Measurements from ENCODE around the gene UTP14C.
"Not testable (repeated sequence)": the region's sequence is repeated elsewhere in the genome, so short reads cannot be mapped to it uniquely, and the experiment has no call there.

The UTP14C gene

GRCh38 chr13:52025475-52026245, 1.2 kb downstream of the UTP14C start:
- Histone ChIP-seq H3K9me3 (ENCODE audit: control insufficient read depth, insufficient read depth, low read length) (no peaks in the 10 kb centered on the region; the same call in 1 of the 2 replicates), H3K4me1 (ENCODE audit: control insufficient read depth, insufficient read depth, low read length) (no peaks in the 10 kb centered on the region), H3K4me3 (ENCODE audit: low read depth, low read length) (no peak overlapping the region), H3K36me3 (ENCODE audit: control insufficient read depth, insufficient read depth, low read length) (peaks cover 68% of the 10 kb centered on the region), H3K27me3 (ENCODE audit: control insufficient read depth, insufficient read depth, low read length) (no peaks in the 10 kb centered on the region), H3K27ac (ENCODE audit: low read depth, low read length) (no peak overlapping the region), H3K9ac (ENCODE audit: low read depth, low read length) (no peak overlapping the region)

GRCh38 chr13:52026246-52026626, 1.7 kb downstream of the UTP14C start:
- Histone ChIP-seq H3K9me3 (ENCODE audit: control insufficient read depth, insufficient read depth, low read length) (no peaks in the 10 kb centered on the region; the same call in 1 of the 2 replicates), H3K4me1 (ENCODE audit: control insufficient read depth, insufficient read depth, low read length) (no peaks in the 10 kb centered on the region), H3K27me3 (ENCODE audit: control insufficient read depth, insufficient read depth, low read length) (no peaks in the 10 kb centered on the region), H3K9ac (ENCODE audit: low read depth, low read length) (no peak overlapping the region), H3K36me3 (ENCODE audit: control insufficient read depth, insufficient read depth, low read length) (peaks cover 69% of the 10 kb centered on the region), H3K27ac (ENCODE audit: low read depth, low read length) (no peak overlapping the region), H3K4me3 (ENCODE audit: low read depth, low read length) (no peak overlapping the region)

DNA sequence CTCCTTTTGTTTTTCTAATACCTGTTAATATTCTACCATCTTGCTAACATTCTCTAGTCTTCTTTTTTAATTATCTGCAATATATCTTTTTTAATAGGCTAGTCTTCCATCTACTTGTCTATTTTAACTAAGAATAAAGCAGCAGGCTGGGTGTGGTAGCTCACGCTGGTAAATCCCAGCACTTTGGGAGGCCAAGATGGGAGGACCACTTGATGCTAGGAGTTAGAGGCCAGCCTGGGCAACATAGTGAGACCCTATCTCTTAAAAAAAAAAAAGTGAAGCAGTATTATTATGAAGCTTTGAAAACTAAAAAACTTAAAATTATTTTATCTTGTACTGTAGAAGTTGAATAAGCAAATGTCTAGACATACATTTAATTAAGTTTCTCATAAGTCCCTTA, 3.3 kb downstream of the UTP14C start:
- H3K4me3 ChIP-seq (ENCODE audit: low read depth, low read length) = no peak overlapping the region
- H3K27ac ChIP-seq (ENCODE audit: low read depth, low read length) = no peak overlapping the region
- no peaks in the 10 kb centered on the region for H3K4me1 ChIP-seq (ENCODE audit: control insufficient read depth, insufficient read depth, low read length)
- no peaks in the 10 kb centered on the region; the same call in 1 of the 2 replicates for H3K9me3 ChIP-seq (ENCODE audit: control insufficient read depth, insufficient read depth, low read length)
- no peaks in the 10 kb centered on the region for H3K27me3 ChIP-seq (ENCODE audit: control insufficient read depth, insufficient read depth, low read length)
- peaks cover 62% of the 10 kb centered on the region for H3K36me3 ChIP-seq (ENCODE audit: control insufficient read depth, insufficient read depth, low read length)
- no peak overlapping the region for H3K9ac ChIP-seq (ENCODE audit: low read depth, low read length)

GRCh38 chr13:52029569-52029968, 5.1 kb downstream of the UTP14C start:
- Histone ChIP-seq H3K27ac (ENCODE audit: low read depth, low read length) (no peak overlapping the region), H3K4me3 (ENCODE audit: low read depth, low read length) (no peak overlapping the region), H3K9me3 (ENCODE audit: control insufficient read depth, insufficient read depth, low read length) (no peaks in the 10 kb centered on the region; the same call in 1 of the 2 replicates), H3K4me1 (ENCODE audit: control insufficient read depth, insufficient read depth, low read length) (no peaks in the 10 kb centered on the region), H3K27me3 (ENCODE audit: control insufficient read depth, insufficient read depth, low read length) (no peaks in the 10 kb centered on the region), H3K9ac (ENCODE audit: low read depth, low read length) (no peak overlapping the region), H3K36me3 (ENCODE audit: control insufficient read depth, insufficient read depth, low read length) (peaks cover 48% of the 10 kb centered on the region)

DNA sequence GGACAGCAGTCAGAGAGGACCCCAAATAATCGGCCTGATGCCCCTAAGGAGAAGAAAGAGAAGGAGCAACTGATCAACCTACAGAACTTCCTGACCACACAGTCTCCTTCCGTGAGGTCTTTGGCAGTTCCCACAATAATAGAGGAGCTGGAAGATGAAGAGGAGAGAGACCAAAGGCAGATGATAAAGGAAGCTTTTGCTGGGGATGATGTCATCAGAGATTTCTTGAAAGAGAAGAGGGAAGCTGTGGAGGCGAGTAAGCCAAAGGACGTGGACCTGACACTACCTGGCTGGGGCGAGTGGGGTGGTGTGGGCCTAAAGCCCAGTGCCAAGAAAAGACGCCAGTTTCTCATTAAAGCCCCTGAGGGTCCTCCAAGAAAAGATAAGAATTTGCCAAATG, 5.9 kb downstream of the UTP14C start:
- H3K9ac ChIP-seq (ENCODE audit: low read depth, low read length); H3K27ac ChIP-seq (ENCODE audit: low read depth, low read length); H3K27me3 ChIP-seq (ENCODE audit: control insufficient read depth, insufficient read depth, low read length); H3K4me3 ChIP-seq (ENCODE audit: low read depth, low read length); H3K4me1 ChIP-seq (ENCODE audit: control insufficient read depth, insufficient read depth, low read length); H3K9me3 ChIP-seq (ENCODE audit: control insufficient read depth, insufficient read depth, low read length): not testable (repeated sequence)
- peaks cover 40% of the 10 kb centered on the region for H3K36me3 ChIP-seq (ENCODE audit: control insufficient read depth, insufficient read depth, low read length)

DNA sequence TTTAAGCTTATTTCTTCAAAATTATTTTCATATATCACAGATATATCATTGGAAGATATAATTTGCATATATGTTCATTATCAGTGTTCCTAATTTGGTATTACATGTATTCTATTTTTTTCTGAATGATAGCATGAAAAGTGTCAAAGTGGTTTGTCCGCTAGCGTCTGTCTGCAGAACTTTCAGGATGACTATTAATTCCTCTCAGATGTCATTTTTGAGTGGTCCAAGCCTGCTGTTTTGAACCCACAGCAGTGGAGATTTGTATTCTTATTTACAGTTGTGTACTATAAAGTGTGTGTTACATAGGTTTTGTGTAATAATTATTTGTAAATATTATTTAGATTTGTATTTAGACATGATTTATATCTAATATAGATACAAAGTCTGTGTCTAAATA, 8.5 kb downstream of the UTP14C start:
- Histone ChIP-seq H3K9ac (ENCODE audit: low read depth, low read length) (no peak overlapping the region), H3K9me3 (ENCODE audit: control insufficient read depth, insufficient read depth, low read length) (no peaks in the 10 kb centered on the region; the same call in 1 of the 2 replicates), H3K27ac (ENCODE audit: low read depth, low read length) (no peak overlapping the region), H3K27me3 (ENCODE audit: control insufficient read depth, insufficient read depth, low read length) (no peaks in the 10 kb centered on the region), H3K4me3 (ENCODE audit: low read depth, low read length) (no peak overlapping the region), H3K36me3 (ENCODE audit: control insufficient read depth, insufficient read depth, low read length) (peaks cover 24% of the 10 kb centered on the region), H3K4me1 (ENCODE audit: control insufficient read depth, insufficient read depth, low read length) (no peaks in the 10 kb centered on the region)

DNA sequence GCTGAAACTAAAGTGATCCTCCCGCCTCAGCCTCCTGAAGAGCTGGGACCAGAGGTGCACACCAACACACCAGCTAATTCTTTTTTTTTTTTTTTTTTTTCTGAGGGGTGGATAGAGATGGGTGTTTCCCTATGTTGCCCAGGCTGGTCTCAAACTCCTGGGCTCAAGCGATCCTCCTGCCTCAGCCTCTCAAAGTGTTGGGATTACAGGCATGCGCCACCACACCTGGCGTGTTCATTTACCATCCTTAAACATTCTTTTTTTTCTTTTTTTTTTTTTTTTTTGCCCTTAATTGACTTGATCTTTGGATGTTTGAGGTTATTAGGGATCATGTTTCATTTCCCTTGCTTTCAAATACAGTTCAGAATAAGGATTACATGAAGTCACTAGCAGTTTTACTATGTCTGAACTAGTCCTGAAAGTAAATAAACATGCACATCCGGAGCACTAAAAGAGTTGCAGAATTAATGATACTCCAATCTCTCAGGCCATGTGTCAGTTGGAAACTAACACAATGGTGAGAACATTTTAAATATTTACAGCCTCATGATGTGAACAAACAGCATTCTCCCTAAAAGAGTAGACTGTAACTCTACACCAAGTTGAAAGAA, 10.2 kb downstream of the UTP14C start:
- H3K4me1 ChIP-seq (ENCODE audit: control insufficient read depth, insufficient read depth, low read length) = no peaks in the 10 kb centered on the region
- H3K27me3 ChIP-seq (ENCODE audit: control insufficient read depth, insufficient read depth, low read length) = no peaks in the 10 kb centered on the region
- H3K4me3 ChIP-seq (ENCODE audit: low read depth, low read length) = no peak overlapping the region
- H3K9me3 ChIP-seq (ENCODE audit: control insufficient read depth, insufficient read depth, low read length) = no peaks in the 10 kb centered on the region
- no peak overlapping the region for H3K27ac ChIP-seq (ENCODE audit: low read depth, low read length)
- H3K9ac ChIP-seq (ENCODE audit: low read depth, low read length) = no peak overlapping the region
- peaks cover 11% of the 10 kb centered on the region; the same call in 1 of the 2 replicates for H3K36me3 ChIP-seq (ENCODE audit: control insufficient read depth, insufficient read depth, low read length)

GRCh38 chr13:52036037-52036436, 11.5 kb downstream of the UTP14C start:
- no peaks in the 10 kb centered on the region for H3K4me1 ChIP-seq (ENCODE audit: control insufficient read depth, insufficient read depth, low read length)
- no peak overlapping the region for H3K4me3 ChIP-seq (ENCODE audit: low read depth, low read length)
- peaks cover 4% of the 10 kb centered on the region; the same call in 1 of the 2 replicates for H3K36me3 ChIP-seq (ENCODE audit: control insufficient read depth, insufficient read depth, low read length)
- no peaks in the 10 kb centered on the region for H3K9me3 ChIP-seq (ENCODE audit: control insufficient read depth, insufficient read depth, low read length)
- H3K9ac ChIP-seq (ENCODE audit: low read depth, low read length) = no peak overlapping the region
- no peaks in the 10 kb centered on the region for H3K27me3 ChIP-seq (ENCODE audit: control insufficient read depth, insufficient read depth, low read length)
- H3K27ac ChIP-seq (ENCODE audit: low read depth, low read length) = no peak overlapping the region

GRCh38 chr13:52043675-52044074, 19.2 kb downstream of the UTP14C start:
- H3K36me3 ChIP-seq (ENCODE audit: control insufficient read depth, insufficient read depth, low read length) = no peaks in the 10 kb centered on the region
- H3K4me3 ChIP-seq (ENCODE audit: low read depth, low read length) = no peak overlapping the region
- H3K9me3 ChIP-seq (ENCODE audit: control insufficient read depth, insufficient read depth, low read length) = no peaks in the 10 kb centered on the region
- H3K27me3 ChIP-seq (ENCODE audit: control insufficient read depth, insufficient read depth, low read length) = no peaks in the 10 kb centered on the region
- no peak overlapping the region for H3K9ac ChIP-seq (ENCODE audit: low read depth, low read length)
- H3K27ac ChIP-seq (ENCODE audit: low read depth, low read length) = no peak overlapping the region
- H3K4me1 ChIP-seq (ENCODE audit: control insufficient read depth, insufficient read depth, low read length) = no peaks in the 10 kb centered on the region

DNA sequence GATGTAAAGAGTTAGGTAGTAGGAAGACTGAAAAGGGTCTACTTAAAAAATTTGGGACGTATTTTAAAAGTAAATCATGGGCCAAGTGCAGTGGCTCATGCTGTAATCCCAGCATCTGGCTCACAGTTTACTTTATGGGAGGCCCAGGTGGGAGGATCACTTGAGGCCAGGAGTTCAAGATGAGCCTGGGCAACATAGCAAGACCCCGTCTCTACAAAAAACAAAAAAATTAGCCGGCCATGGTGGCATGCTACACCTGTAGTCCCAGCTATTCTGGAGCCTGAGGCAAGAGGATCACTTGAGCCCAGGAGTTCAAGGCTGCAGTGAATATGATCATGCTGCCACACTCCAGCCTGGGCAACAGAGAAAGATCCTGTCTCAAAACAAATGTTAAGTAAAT, 23.0 kb downstream of the UTP14C start:
- no peaks in the 10 kb centered on the region for H3K36me3 ChIP-seq (ENCODE audit: control insufficient read depth, insufficient read depth, low read length)
- no peaks in the 10 kb centered on the region for H3K9me3 ChIP-seq (ENCODE audit: control insufficient read depth, insufficient read depth, low read length)
- peaks cover 5% of the 10 kb centered on the region; the same call in 1 of the 2 replicates for H3K4me1 ChIP-seq (ENCODE audit: control insufficient read depth, insufficient read depth, low read length)
- no peak overlapping the region for H3K9ac ChIP-seq (ENCODE audit: low read depth, low read length)
- H3K27me3 ChIP-seq (ENCODE audit: control insufficient read depth, insufficient read depth, low read length) = no peaks in the 10 kb centered on the region
- H3K27ac ChIP-seq (ENCODE audit: low read depth, low read length) = no peak overlapping the region
- no peak overlapping the region for H3K4me3 ChIP-seq (ENCODE audit: low read depth, low read length)

DNA sequence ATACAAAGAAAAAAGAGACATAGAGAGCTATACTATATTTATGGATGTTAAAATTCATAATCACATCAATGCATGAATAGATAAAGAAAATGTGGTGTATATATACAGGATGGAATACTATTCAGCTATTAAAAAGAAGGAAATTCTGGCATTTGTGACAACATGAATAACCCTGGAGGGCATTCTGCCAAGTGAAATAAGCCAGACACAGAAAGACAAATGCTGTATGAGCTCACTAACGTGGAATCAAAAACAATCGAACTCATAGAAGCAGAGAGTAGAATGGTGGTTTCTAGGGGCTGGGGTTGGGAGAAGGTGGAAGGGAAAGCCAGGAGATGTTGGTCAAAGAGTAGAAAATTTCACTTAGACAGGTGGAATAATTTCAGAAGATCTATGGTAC, 24.0 kb downstream of the UTP14C start:
- no peaks in the 10 kb centered on the region for H3K36me3 ChIP-seq (ENCODE audit: control insufficient read depth, insufficient read depth, low read length)
- no peaks in the 10 kb centered on the region for H3K9me3 ChIP-seq (ENCODE audit: control insufficient read depth, insufficient read depth, low read length)
- no peak overlapping the region for H3K27ac ChIP-seq (ENCODE audit: low read depth, low read length)
- H3K4me3 ChIP-seq (ENCODE audit: low read depth, low read length) = no peak overlapping the region
- H3K4me1 ChIP-seq (ENCODE audit: control insufficient read depth, insufficient read depth, low read length) = peaks cover 9% of the 10 kb centered on the region; the same call in 1 of the 2 replicates
- no peaks in the 10 kb centered on the region for H3K27me3 ChIP-seq (ENCODE audit: control insufficient read depth, insufficient read depth, low read length)
- H3K9ac ChIP-seq (ENCODE audit: low read depth, low read length) = no peak overlapping the region
